Tibial nerve (tissue), 4 donors: Measurements from ENCODE around the gene ZNRD2.

Source experiments
- CTCF ChIP-seq, 5 experiments: fragments of 200-600 bp in 3 of 5; fragments of 450-650 bp in 2 of 5; sonication (generic) in 3 of 5; IDR thresholded peaks; one replicate each; pipeline ENCODE4 v1.5.1; 2016 to 2019; ENCODE audit warnings: antibody characterized with exemption in 5 of 5, mild to moderate bottlenecking in 3 of 5, moderate library complexity in 2 of 5
- EP300 ChIP-seq, 2 donors: sonication (generic); formaldehyde crosslinking; IDR thresholded peaks; one replicate each; pipeline ENCODE4 v1.6.1; 2017; ENCODE audit warnings: antibody characterized with exemption in 2 of 2, mild to moderate bottlenecking in 1 of 2
- POLR2A ChIP-seq, 2 donors: fragments of 450-650 bp; IDR thresholded peaks; one replicate each; pipeline ENCODE4 v1.6.1; 2017; ENCODE audit warnings: antibody characterized with exemption in 2 of 2, mild to moderate bottlenecking in 2 of 2, moderate library complexity in 2 of 2

- no peak for TF ChIP-seq CTCF (IDR thresholded peaks at IDR 0.05)
- no peak for TF ChIP-seq POLR2A (IDR thresholded peaks at IDR 0.05)
- TF ChIP-seq EP300 (IDR thresholded peaks at IDR 0.05), result no peak
Measured at GRCh38 chr11:65584106-65584505, 13.8 kb downstream of the ZNRD2 start.
